ENCODE results near the gene SLC25A22. TPM values are rescaled to one million over a fixed set of nuclear protein-coding genes. Genes with fewer than 3 reads are reported as not detected.

SLC25A22 gene
- total and polyA plus RNA-seq, 10 of the 15 experiments (the other 5 are each of a cell fraction or from before 2014, with no cell fraction given) = 0.27 to 27.0 (median 8.2) TPM

- no peaks in the 10 kb centered on the region for H3K36me3 ChIP-seq (ENCODE audit: control insufficient read depth in 2 of 2, insufficient read depth in 2 of 2, low read length in 1 of 2)
- intact Hi-C loops (cut with micrococcal nuclease; ENCODE audit: unreplicated experiment) = no loop called here
- H3K27me3 ChIP-seq (replicated peaks in 1 of 2; ENCODE audit: control insufficient read depth in 2 of 2, insufficient read depth in 2 of 2, low read length in 1 of 2) = no peaks in the 10 kb centered on the region; a peak in 1 of 4 replicates
- no peak overlapping the region for H3K9ac ChIP-seq (ENCODE audit: control insufficient read depth, insufficient read depth, low read length)
- H3K79me2 ChIP-seq (ENCODE audit: control insufficient read depth, insufficient read depth, low read length) = peaks cover 13% of the 10 kb centered on the region
- ATAC-seq (no peak), FAIRE-seq (no peak), DNase-seq (ENCODE audit: low read depth, low spot score) (no peak)
- ChIA-PET SMC1A (ENCODE audit: uncharacterized antibody, unreplicated experiment) (no interaction called here), POLR2A (interaction anchor here (0.5 to 1.2 kb wide), 3 partner anchors 8 to 1105 kb away, joined by 3 to 7 read pairs (median 4); no protein-coding TSS in a partner anchor), CTCF (interaction anchor here (1.6 to 3.4 kb wide), 2 partner anchors 79 to 205 kb away, joined by 3 to 23 read pairs; no protein-coding TSS in a partner anchor), RAD21 (ENCODE audit: unreplicated experiment) (interaction anchor here (1.2 to 1.4 kb wide), 3 partner anchors 12 to 205 kb away, joined by 3 read pairs; partner anchors contain the start of gene CD151)
- no TSS peak for BruUV-seq (replicated peaks)
- no peak overlapping the region for H3K4me3 ChIP-seq
- in situ Hi-C loops (cut with MboI) = loop anchor here (10.0 kb wide), 2 partner anchors 209 to 1009 kb away; partner anchors contain the start of gene LSP1
- peaks cover 11% of the 10 kb centered on the region for H3K4me1 ChIP-seq (ENCODE audit: control insufficient read depth, insufficient read depth, low read length)
- no peak overlapping the region for H3K27ac ChIP-seq (ENCODE audit: control insufficient read depth, insufficient read depth)
- no peaks in the 10 kb centered on the region; the same call in 1 of the 2 replicates for H4K20me1 ChIP-seq (ENCODE audit: control insufficient read depth, insufficient read depth)
- WGBS (ENCODE audit: insufficient coverage, insufficient replicate concordance, low lambda C conversion rate, missing lambda C conversion rate) = 18% methylated on average over 8 of the region's 8 CpGs
- H3K9me3 ChIP-seq (replicated peaks; ENCODE audit: control insufficient read depth, insufficient read depth, low read length) = no peaks in the 10 kb centered on the region
- no peak for TF ChIP-seq ZBTB11 (CRISPR knock-in tag; IDR thresholded peaks at IDR 0.05)
- H2AFZ ChIP-seq (ENCODE audit: control insufficient read depth, low read depth, low read length) = no peak overlapping the region
- no peak overlapping the region for H3K4me2 ChIP-seq (ENCODE audit: control insufficient read depth, insufficient read depth)
These were observed 47.9 kb upstream of the SLC25A22 start for GRCh38 chr11:845872-846495.
